GM19455 (cell line): Measurements from ENCODE around the gene GSTCD.
"Not testable (repeated sequence)": the region's sequence is repeated elsewhere in the genome, so short reads cannot be mapped to it uniquely, and the experiment has no call there.

Source experiments
- ATAC-seq: cut with Tn5 transposase; IDR thresholded peaks from one replicate; pipeline ENCODE4 v1.9.1; 2021; ENCODE audit not compliant: unreplicated experiment

GSTCD gene

DNA sequence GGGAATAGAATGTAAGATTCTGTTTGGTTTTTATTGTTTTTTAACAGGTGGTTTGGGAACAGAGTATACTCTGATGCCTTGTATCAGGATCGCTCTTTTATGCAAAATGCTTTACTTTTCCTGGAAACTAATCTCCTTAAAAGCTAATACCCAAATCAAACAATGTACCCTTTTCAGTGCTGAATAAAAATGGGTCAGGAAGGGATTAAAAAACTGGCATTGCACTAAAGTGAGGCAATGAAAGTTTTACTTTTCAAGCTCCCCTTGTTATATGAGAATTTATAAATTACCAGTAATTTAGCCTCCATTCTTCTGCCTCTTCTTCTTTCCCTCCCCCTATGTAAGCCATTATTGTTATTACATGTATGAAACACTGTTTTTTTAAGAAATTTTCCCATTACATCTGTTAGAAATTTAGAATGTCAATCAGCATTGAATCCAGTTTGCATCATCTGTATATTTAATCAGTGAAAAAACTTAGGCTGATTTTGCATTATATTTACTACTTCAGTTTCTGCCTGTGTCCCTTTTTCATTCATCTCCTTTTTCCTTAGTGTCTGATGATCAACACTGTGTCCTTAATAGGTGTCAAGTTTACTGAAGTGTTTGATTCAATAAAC lies 97.0 kb downstream of the GSTCD start:
- no peak for ATAC-seq

DNA sequence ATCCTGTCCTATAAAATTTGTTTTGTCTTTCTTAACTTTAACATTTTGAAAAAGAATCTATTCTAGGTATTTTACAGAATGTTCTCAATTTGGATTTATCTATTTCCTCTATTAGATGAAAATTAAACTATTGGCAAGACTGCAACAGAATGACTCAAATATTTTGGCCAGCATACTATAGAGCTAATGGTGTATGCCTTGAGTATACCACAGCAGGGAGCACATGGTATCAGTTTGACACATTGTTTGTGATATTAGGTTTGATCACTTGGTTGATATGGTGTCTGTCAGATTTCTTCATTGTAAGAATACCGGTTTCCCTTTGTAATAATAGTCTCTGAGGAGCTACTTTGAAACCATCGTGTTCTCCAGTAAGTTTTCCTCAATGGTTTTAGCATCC lies 98.9 kb downstream of the GSTCD start:
- ATAC-seq = no peak

DNA sequence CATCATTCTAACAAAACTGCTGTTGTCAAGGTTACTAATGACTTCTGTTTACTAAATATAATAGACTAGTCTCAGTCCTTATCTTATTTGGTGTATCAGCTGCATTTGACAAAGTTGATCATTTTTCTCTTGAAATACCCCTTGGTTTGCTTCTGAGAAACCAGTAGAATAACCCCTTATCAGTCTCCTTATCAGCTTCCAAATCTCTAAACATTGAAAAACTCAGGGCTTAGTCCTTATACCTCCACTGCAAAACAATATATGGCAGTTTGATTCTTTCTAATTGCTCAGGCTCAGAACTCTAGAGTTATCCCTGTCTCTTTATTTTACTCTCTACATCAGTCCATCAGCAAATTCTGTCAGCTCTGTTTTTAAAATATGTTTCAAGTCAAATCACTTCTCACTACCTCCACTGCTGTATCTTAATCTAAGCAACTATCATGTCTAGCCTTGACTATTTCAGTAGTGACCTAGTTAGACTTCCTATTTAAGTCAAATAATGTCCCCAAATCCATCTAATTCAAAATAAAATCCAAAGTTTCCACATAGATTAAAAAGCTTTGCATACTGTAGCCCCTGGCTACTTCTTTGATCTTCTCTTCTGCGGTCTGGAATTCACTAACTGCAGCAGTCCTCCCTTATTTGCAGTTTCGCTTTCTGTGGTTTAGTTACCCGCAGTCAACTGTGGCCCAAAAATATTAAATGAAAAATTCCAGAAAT lies 99.6 kb downstream of the GSTCD start:
- ATAC-seq = no peak

DNA sequence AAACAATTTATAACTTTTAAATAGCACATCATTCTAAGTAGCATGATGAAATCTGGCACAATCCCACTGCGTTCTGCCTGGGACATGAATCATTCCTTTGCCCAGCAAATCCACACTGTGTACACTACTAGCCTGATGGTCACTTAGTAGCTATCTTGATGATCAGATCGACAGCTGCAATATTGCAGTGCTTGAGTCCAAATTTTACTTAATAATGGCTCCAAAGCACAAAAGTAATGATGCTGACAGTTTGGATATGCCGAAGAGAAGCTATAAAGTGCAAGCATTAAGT lies 100.1 kb downstream of the GSTCD start:
- no peak for ATAC-seq

DNA sequence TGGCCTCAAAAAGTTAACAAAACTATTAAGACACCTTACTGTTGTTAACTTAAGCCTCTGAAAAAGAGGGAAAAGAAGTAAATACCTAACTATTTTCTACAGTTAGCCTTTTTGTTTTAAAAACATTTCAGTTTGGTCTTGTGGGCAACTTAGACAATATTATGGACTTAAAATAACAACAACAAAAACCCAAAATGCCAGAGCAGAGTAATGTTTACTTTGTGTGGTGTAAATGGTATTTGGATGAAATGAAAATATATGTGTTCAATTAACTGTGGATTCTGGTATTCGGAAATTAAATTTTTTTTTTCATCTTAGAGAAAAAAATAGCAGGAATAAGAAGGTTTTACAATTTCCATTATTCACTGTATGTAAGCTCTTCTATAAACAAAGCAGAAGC lies 107.1 kb downstream of the GSTCD start:
- no peak for ATAC-seq

DNA sequence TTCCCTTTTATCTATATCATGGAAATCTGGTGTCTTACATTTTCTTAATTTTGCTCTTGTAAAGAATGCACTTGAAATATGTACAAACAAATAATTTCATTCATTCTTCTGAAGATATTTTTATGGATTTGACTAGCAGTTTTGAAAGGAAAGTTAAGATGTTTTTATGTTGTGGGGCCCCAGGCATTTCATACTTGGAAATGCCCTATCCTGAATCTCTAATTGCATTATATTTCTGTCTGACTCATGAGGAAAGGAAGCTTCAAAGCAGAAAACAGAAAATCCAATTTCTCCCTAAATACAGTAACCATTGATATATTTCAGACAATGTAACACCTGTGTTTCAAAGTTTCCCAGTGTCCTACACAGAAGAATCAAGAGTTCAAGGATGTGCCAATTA lies 113.5 kb downstream of the GSTCD start:
- no peak for ATAC-seq

DNA sequence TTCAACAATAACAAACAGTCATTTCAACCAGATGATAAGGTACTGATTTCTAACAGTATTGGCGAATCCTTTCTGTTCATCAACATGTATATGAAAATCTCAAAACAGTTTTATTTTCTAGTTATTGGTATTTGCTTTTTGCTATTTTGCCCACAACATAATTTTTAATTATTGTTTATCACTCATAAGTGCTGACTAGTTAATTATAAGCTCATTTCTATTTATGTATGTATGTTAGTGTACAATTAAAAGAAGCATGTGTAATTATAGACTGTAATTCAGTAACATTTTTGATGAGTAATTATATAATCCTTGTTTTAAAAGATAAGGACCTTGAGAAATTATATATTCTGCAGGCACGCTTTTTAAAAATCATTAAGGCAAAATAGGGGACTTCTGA lies 119.5 kb downstream of the GSTCD start:
- ATAC-seq = no peak

DNA sequence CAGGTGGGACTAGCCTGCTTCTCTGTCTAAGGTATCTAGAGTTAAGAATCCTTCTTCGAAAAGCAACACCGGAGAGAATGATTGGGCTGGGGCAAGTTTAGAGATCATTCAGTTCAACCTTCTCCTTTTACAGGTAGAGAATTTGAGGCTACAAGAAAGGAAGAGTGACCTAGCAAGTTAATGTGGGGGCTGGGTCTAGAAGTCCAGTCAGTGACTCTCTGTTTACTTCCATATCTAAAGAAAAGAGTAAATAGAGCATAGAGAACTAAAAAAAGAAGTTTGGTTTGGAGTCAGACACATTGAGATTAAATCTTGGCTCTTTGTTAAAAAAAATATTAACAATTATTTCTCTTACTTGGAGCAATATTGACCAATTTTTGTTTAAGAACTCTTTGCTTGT lies 122.6 kb downstream of the GSTCD start:
- no peak for ATAC-seq

DNA sequence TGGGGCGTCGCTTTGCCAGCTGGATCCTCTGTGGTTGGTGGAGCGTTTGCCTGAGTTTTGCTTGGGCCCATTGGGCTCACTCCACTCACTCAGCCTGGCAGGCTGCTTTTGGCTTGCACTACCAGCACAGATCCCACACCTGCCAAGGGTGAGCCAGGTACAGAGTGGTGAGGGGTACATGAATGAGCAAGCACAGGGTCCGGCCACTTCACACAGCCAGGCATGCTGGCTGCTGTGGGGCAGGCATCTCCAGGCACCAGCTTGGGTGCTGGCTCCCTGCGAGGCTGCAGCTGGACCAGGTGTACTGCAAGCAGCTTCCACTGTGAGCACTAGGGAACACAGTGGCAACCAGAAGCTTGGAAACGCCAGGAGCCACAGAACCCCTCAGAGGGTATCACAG lies 126.6 kb downstream of the GSTCD start:
- no peak for ATAC-seq

DNA sequence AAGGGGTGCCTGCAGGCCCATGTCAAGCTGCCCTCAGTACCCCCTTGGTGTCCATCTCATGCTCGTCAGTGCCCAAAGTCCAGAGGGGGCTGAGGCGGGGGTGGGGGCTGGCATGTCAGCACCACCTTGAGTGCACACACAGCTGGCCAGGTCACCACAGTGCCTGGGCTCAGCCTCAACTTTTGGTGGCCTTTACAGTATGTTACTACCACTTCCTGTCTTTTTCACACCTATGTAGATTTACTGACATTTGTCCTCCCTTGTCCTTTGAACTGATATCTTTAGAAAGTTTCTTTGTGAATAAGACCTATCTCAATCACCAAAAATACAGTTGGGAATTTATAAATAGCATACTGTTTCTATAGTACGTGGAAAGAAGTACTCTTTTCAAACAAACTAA lies 128.0 kb downstream of the GSTCD start:
- ATAC-seq = no peak

DNA sequence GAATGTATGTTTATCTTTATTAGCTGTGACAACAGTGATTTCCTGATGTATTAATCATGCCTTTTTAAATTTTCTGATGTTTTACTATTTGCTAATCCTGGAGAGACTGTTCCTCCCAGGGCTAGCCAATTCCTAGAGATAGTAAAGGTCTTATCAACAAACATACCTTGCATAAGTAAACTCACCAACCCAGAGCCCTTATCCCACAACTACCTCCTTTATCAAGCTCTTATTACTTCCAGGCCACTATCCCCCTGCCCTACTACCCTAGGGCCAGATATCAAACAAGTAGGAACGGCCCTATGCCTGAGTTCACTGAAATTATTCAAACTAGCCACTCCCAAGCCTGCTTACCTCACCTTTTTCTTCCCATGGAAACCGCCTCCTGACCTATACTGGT lies 128.5 kb downstream of the GSTCD start:
- ATAC-seq = no peak

DNA sequence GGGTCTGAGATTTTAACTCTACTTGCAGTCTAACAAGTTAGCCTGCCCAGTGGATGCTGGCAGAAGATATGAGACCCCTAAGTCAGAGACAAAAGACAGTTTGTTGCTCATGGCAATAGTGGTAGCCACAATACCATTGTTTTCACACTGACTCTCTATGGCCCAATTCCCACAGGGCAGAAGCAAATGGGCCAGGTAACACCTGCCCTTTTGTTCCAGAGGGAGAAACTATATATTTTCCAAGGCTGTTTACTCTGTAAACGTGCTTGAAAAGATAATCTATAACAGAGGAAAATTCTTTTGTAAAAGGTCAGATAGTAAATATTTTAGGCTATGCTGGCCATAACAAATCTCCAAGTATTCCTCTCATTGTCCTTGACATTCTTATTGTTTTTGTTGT lies 129.5 kb downstream of the GSTCD start:
- no peak for ATAC-seq

DNA sequence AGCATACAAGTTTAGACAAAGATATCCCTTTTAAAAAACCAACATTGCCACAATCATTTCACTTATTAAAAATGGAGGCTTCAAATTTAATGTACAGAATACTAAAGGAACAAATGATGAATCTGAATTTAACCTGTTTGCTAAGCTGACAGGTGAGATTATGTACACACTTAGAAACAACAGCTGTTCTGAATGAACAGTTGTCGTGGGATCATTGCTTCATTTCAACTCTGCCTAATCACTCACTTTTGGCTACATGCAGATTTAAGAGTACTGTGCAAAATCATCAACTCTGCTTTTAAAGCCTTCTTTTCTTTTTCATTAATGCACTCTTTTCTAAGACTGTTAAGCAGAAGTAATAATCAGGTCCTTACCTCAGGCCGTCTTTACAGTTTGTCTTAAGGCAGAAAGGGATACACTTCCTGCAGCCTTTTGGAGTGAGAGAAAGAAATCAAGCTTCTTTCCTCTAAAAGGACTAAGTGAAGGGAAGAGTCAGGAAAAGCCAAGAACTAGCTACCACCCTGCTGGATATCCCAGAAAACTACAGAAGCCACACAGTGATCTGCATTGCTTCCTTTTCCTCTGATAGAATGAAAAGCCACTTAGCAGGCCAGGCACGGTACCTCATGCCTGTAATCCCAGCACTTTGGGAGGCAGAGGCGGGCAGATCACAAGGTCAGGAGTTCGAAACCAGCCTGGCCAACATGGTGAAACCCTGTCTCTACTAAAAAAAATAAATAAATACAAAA lies 132.0 kb downstream of the GSTCD start:
- ATAC-seq = no peak

DNA sequence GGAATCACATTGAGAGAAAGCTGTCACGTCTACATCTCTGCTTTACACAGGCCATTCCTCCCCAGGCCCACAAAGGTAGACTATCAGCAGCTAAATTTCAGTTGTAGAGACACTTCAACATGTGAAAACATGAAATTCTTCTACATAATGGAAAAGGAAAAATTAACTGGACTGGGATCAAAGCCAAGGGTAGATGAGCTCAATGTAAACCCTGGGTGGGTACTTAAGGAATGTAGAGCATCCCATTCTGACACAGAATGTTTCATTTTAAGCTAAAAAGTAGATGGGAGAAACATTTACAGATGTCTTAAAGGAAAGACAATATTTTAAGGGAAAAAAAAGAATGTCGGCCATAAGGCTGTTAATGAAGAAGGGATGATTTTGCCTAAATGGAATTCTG lies 135.4 kb downstream of the GSTCD start:
- no peak for ATAC-seq

DNA sequence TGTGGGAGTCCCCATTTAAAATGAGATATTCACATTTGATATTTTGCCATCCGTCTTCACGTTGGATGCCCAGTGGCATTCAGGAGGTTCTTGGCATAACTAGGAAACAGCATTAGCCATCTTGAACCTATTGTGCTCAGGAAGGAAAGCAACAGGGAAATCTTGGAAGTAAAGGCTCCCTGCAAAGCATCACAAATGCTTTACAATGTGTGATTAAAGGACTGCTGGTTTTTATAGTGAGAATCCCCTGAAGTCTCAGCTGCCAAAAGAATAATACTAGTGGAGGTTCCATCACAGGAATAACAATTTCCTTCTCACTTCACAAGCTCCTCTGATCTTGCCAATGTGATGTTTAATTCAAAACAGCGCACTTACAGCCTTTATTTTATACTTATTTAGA lies 137.0 kb downstream of the GSTCD start:
- ATAC-seq = no peak

DNA sequence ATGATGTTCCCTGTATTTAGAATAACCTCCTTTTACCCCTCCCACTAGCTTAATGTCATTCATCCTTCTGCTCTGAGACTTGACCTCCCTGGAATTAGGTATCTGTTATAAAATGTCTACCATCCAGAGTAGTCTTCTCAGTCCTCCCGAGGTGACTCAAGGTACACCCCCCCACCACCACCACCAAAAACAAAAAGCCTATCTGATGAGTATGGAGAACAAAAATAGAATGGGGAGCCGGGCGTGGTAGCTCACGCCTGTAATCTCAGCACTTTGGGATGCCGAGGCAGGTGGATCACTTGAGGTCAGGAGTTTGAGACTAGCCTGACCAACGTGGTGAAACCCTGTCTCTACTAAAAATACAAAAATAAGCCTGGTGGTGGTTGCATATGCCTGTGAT lies 139.8 kb downstream of the GSTCD start:
- ATAC-seq = not testable (repeated sequence)

DNA sequence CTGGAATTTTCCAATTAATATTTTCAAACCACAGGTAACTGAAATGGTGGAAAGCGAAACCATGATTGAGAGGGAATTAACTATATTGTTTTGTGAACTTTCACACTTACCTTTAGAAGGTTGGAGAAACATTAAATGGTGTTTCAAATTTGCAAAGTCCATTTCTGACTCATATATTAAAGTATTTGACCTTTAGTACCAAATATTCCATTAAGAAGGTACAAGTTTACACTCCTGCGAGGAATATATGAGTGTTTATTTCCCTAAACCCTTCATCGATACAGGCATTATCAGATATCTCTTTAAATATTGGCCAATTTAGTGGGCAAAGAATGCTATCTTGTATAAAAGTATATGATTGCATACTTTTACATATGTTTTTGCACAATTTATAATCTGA lies 142.6 kb downstream of the GSTCD start:
- ATAC-seq = no peak

DNA sequence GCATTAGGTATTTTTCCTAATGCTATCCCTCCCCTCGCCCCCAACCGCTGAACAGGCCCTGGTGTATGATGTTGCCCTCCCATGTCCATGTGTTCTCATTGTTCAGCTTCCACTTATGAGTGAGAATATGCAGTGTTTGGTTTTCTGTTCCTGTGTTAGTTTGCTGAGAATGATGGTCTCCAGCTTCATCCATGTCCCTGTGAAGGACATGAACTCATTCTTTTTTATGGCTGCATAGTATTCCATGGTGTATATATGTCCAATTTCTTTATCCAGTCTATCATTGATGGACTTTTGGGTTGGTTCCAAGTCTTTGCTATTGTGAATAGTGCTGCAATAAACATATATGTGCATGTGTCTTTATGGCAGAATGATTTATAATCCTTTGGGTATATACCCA lies 143.6 kb downstream of the GSTCD start:
- ATAC-seq = not testable (repeated sequence)

DNA sequence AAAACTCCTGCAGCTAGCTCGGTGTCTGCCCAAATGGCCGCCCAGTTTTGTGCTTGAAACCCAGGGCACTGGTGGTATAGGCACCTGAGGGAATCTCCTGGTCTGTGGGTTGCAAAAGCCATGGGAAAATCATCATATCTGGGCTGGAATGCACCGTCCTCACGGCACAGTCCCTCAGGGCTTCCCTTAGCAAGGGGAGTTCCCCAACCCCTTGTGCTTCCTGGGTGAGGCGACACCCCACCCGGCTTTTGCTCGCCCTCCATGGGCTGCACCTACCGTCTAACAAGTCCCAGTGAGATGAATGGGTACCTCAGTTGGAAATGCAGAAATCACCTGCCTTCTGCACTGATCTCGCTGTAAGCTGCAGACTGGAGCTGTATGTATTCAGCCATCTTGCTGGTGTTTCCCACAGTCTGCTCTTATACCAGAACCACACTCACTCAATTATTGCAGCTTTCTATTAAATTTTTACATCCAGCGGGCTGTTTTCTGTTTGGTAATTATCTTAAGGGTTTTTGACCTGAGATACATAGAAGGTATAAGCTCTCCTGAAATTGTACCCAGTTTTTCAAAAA lies 150.0 kb downstream of the GSTCD start:
- ATAC-seq = no peak

DNA sequence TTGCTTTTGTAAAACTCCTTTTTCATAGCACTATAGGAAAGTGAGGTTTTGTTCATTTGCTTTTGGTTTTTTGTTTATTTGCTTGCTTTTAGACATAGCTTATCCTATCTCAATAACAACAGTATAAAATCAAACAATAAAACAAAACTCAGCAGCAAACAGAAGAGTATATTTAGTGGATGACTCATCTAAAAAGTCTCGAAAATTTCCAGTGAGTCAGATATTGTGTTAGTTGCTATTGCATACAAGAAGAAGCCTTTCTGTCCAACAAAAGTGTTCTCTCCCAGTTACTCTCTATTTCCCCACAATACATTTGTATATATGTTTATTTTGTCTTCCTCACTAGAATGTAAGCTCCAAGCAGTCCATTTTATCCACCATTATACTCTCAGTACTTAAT lies 150.6 kb downstream of the GSTCD start:
- no peak for ATAC-seq

DNA sequence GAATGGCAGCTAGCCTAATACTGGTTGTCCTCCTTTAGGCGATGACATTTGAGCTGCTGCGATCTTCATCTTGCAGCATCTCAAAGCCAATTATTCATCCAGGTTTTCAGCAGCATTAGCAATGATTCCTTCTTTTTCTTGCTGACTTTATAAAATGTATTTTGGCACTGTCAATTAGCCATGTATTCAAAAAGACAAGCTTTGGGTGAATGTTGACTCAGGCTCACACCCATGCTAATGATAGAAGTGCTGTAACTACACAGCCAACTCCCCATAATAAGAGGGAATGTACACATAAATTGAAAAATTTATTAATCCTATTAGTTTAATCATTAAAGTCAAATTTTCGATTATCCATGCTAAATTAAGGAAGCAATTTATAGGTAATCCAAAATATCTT lies 162.4 kb downstream of the GSTCD start:
- no peak for ATAC-seq

DNA sequence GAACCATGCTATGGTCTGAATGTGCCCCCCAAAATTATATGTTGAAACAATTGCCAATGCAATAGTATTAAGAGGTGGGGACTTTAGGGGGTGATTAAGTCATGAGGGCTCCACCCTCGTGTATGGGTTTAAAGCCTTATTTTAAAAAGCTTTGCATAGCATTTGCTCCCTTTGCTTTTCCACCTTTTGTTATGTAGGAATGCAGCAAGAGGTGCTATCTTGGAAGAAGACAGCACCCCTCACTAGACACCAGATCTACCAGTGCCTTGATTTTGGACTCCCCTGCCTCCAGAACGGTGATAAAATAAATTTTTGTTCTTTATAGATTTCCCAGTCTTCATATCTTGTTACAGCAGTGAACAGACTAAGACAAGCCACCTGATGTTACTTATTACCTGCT lies 163.4 kb downstream of the GSTCD start:
- ATAC-seq = no peak
